ENCODE results near the gene RSPH6A. TPM values are rescaled to one million over a fixed set of nuclear protein-coding genes. Genes with fewer than 3 reads are reported as not detected.

The RSPH6A gene
- total RNA-seq (ENCODE audit: unreplicated experiment), result 0.28 TPM
- long read RNA-seq, result 0 reads

DNA sequence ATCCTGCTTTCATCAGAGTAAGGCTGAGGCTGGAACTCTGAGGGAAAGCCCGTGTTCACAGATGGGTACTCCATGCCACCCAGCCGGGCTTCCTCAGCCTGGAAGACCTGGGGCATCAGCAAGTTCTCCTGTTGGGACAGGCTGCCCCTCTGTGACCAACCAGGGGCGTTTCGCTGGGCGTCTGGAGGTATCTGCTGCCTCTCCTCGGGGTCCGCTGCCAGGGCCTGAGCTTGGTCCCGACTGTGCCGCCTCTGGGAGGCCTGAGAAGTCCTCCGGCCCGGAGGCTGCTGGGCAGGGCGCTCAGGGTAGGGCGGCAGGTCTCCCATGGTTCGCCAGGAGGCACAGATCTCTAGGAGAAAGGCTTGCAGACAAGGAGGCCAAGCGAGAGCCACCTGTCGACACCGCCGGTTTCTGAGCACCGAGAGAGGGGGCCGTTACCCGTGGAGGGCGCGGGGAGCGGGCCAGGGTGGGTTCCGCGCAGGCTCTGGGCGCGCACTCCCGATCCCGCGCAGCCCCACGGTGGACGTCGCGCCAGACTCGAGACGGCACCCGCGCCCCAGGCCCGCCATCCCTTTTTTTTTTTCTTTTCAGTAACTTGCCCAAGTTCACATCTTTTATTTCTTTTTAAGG lies at the start of gene RSPH6A:
Gene RSPH6A (minus strand): TSS at position 458 of the 630 bp plus-strand sequence. CDS start 132 bp downstream, at position 326.
- Mint-ChIP-seq H3K4me3 (ENCODE audit: unreplicated experiment) (peak within 1 kb of the TSS; percentile 91), H3K27ac (ENCODE audit: unreplicated experiment) (peak within 1 kb of the TSS; percentile 81), H3K36me3 (ENCODE audit: low read depth, unreplicated experiment) (peaks cover 6% of the 10 kb centered on the region), H3K4me1 (ENCODE audit: unreplicated experiment) (no peaks in the 10 kb centered on the region), H3K27me3 (ENCODE audit: unreplicated experiment) (peaks cover 11% of the 10 kb centered on the region), H3K9me3 (ENCODE audit: unreplicated experiment) (no peaks in the 10 kb centered on the region)
- DNase-seq (ENCODE audit: low spot score), result peak; percentile 28
- TF ChIP-seq, protein P1, sequence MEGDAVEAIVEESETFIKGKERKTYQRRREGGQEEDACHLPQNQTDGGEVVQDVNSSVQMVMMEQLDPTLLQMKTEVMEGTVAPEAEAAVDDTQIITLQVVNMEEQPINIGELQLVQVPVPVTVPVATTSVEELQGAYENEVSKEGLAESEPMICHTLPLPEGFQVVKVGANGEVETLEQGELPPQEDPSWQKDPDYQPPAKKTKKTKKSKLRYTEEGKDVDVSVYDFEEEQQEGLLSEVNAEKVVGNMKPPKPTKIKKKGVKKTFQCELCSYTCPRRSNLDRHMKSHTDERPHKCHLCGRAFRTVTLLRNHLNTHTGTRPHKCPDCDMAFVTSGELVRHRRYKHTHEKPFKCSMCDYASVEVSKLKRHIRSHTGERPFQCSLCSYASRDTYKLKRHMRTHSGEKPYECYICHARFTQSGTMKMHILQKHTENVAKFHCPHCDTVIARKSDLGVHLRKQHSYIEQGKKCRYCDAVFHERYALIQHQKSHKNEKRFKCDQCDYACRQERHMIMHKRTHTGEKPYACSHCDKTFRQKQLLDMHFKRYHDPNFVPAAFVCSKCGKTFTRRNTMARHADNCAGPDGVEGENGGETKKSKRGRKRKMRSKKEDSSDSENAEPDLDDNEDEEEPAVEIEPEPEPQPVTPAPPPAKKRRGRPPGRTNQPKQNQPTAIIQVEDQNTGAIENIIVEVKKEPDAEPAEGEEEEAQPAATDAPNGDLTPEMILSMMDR (IDR thresholded peaks at IDR 0.05; ENCODE audit: unreplicated experiment), result no peak

DNA sequence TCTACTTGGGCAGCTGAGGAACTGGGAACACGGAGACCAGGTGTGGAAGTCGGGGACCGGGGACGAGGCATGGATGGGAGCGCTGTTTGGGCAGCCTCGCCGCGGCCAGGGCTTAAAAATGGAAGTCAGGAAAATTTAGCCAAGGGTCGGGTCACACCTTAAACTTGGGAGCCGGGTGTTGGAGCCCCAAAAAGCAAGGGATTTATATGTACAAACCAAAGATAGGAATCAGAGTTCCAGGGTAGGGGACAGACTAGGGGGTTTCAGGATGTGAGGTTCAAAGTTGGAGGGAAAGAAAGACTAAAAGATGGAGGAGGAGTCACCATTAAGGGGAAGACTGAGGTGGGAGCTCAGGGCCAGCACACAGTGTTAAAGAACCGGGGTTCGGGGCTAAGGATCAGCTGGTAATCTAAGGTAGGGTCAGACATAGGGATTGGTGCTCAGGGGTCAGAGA lies 49.5 kb upstream of the RSPH6A start:
- TF ChIP-seq, protein P1 (IDR thresholded peaks at IDR 0.05; ENCODE audit: unreplicated experiment), result no peak
- Mint-ChIP-seq H3K27ac (ENCODE audit: unreplicated experiment) (no peak overlapping the region), H3K36me3 (ENCODE audit: low read depth, unreplicated experiment) (peaks cover 6% of the 10 kb centered on the region), H3K4me1 (ENCODE audit: unreplicated experiment) (peaks cover 18% of the 10 kb centered on the region), H3K27me3 (ENCODE audit: unreplicated experiment) (peaks cover 14% of the 10 kb centered on the region), H3K9me3 (ENCODE audit: unreplicated experiment) (no peaks in the 10 kb centered on the region), H3K4me3 (ENCODE audit: unreplicated experiment) (peak overlapping the region; percentile 90)
- no peak for DNase-seq (ENCODE audit: low spot score)

DNA sequence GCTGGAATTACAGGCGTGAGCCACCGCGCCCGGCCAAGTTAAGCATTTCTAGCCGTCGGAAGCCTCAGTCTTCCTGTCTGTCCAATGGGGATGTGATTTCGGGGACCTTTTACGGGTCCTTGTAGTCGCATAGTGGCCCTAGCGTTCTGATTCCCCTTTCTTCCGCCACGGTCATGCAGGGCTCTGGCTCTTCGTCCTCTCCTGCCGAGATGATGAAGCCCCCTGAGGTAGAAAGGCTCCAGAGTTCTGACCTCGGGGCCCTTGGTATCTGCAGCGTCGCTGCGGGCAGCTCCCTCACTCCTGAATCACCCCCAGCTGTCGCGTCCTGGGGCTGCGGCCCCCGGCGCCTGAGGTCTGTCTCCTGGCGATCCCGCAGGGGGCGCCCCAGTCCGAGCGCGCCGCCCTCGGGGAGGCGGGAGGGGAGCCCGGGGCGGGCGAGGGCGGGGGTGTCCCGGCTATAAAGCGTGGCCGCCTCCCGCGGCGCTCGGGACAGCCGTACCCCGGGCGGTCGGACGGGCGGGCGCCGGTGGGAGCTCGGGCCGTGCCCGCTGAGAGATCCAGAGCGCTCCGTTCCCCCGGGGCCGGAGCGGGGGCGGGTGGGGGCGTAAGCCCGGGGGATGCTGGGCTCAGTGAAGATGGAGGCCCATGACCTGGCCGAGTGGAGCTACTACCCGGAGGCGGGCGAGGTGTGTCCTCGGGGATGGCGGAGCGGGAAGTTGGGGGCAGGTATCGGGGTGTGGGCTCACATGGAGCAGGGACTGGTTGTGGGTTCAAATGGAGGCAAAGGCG lies 48.9 kb upstream of the RSPH6A start, which contains the start of gene FOXA3:
Gene FOXA3 (plus strand): TSS at position 487 of the 789 bp plus-strand sequence. CDS start 131 bp downstream, at position 618.
- H3K4me3 Mint-ChIP-seq (ENCODE audit: unreplicated experiment), result peak within 1 kb of the TSS; percentile 97
- peak; percentile 71 for DNase-seq (ENCODE audit: low spot score)
- peaks cover 14% of the 10 kb centered on the region for H3K27me3 Mint-ChIP-seq (ENCODE audit: unreplicated experiment)
- peaks cover 6% of the 10 kb centered on the region for H3K36me3 Mint-ChIP-seq (ENCODE audit: low read depth, unreplicated experiment)
- no peaks in the 10 kb centered on the region for H3K9me3 Mint-ChIP-seq (ENCODE audit: unreplicated experiment)
- TF ChIP-seq, protein P1 (IDR thresholded peaks at IDR 0.05; ENCODE audit: unreplicated experiment), result peak; percentile 71
- H3K27ac Mint-ChIP-seq (ENCODE audit: unreplicated experiment), result peak within 1 kb of the TSS; percentile 89
- H3K4me1 Mint-ChIP-seq (ENCODE audit: unreplicated experiment), result peaks cover 18% of the 10 kb centered on the region

DNA sequence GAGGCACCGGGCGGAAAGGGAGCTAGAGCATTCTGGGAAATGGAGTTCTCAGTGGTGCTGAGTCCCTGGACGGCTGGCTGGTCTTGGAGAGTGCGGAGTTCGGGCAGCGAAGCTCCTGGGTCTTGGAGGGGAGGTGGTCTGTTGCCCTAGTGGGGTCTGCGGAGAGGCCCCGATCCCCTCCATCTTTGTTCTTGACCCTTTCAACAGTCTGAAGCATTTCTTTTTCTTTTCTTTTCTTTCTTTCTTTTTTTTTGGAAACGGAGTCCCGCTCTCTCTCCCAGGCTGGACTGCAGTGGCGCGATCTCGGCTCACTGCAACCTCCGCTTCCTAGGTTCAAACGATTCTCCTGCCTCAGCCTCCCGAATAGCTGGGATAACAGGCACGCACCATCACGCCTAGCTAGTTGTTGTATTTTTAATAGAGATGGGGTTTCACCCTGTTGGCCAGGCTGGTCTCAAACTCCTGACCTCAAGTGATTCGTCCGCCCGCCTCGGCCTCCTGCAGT lies 48.3 kb upstream of the RSPH6A start:
- Mint-ChIP-seq H3K27ac (ENCODE audit: unreplicated experiment) (peak overlapping the region; percentile 89), H3K4me3 (ENCODE audit: unreplicated experiment) (peak overlapping the region; percentile 97), H3K4me1 (ENCODE audit: unreplicated experiment) (peaks cover 18% of the 10 kb centered on the region), H3K9me3 (ENCODE audit: unreplicated experiment) (no peaks in the 10 kb centered on the region), H3K36me3 (ENCODE audit: low read depth, unreplicated experiment) (peaks cover 10% of the 10 kb centered on the region), H3K27me3 (ENCODE audit: unreplicated experiment) (peaks cover 14% of the 10 kb centered on the region)
- no peak for DNase-seq (ENCODE audit: low spot score)
- TF ChIP-seq, protein P1 (IDR thresholded peaks at IDR 0.05; ENCODE audit: unreplicated experiment), result no peak

Data from endothelial cell (in vitro differentiated cells).